ENCODE results near the gene ZSCAN10. TPM values are rescaled to one million over a fixed set of nuclear protein-coding genes. Genes with fewer than 3 reads are reported as not detected.

The ZSCAN10 gene
- total and polyA plus RNA-seq, 2 of the 13 experiments (the other 11 are each of a cell fraction or from before 2014, with no cell fraction given): not detected

GRCh38 chr16:3106205-3106928 is 7.3 kb upstream of the ZSCAN10 start (continued):
- TF ChIP-seq SKIL (CRISPR knock-in tag; IDR thresholded peaks at IDR 0.05; ENCODE audit: borderline replicate concordance) (no peak), YEATS2 (CRISPR knock-in tag; IDR thresholded peaks at IDR 0.05; ENCODE audit: borderline replicate concordance) (peak; percentile 88), NFIC (IDR thresholded peaks at IDR 0.05; ENCODE audit: low read length) (no peak), ZNF282 (IDR thresholded peaks at IDR 0.05; ENCODE audit: partially characterized antibody) (no peak), MAFF (IDR thresholded peaks at IDR 0.05; ENCODE audit: low read depth, low read length) (no peak), SMARCC2 (IDR thresholded peaks at IDR 0.05) (no peak), BORCS8-MEF2B (CRISPR knock-in tag; IDR thresholded peaks at IDR 0.05) (peak; percentile 69), USF2 (IDR thresholded peaks at IDR 0.05; ENCODE audit: low read depth, low read length) (no peak), USF2 (CRISPR knock-in tag; IDR thresholded peaks at IDR 0.05; ENCODE audit: borderline replicate concordance) (no peak), SAP130 (CRISPR knock-in tag; IDR thresholded peaks at IDR 0.05; ENCODE audit: low read depth) (peak; percentile 96), ZNF720 (CRISPR knock-in tag; IDR thresholded peaks at IDR 0.05) (no peak), DR1 (CRISPR knock-in tag; IDR thresholded peaks at IDR 0.05) (peak; percentile 51; the same call in 1 of the 2 replicates), TOPORS (CRISPR knock-in tag; IDR thresholded peaks at IDR 0.05) (0 out of 2 replicates have a peak, but pooled peaks have one; percentile 70), ELF4 (CRISPR knock-in tag; IDR thresholded peaks at IDR 0.05; ENCODE audit: borderline replicate concordance) (no peak), JDP2 (CRISPR knock-in tag; IDR thresholded peaks at IDR 0.05; ENCODE audit: borderline replicate concordance) (no peak), ETV6 (CRISPR knock-in tag; conservative IDR thresholded peaks at IDR 0.05) (peak; percentile 75; the same call in 1 of the 2 replicates), ZNF878 (CRISPR knock-in tag; IDR thresholded peaks at IDR 0.05) (no peak), RFX3 (CRISPR knock-in tag; IDR thresholded peaks at IDR 0.05) (peak; percentile 75)
- TF ChIP-seq, protein P1, sequence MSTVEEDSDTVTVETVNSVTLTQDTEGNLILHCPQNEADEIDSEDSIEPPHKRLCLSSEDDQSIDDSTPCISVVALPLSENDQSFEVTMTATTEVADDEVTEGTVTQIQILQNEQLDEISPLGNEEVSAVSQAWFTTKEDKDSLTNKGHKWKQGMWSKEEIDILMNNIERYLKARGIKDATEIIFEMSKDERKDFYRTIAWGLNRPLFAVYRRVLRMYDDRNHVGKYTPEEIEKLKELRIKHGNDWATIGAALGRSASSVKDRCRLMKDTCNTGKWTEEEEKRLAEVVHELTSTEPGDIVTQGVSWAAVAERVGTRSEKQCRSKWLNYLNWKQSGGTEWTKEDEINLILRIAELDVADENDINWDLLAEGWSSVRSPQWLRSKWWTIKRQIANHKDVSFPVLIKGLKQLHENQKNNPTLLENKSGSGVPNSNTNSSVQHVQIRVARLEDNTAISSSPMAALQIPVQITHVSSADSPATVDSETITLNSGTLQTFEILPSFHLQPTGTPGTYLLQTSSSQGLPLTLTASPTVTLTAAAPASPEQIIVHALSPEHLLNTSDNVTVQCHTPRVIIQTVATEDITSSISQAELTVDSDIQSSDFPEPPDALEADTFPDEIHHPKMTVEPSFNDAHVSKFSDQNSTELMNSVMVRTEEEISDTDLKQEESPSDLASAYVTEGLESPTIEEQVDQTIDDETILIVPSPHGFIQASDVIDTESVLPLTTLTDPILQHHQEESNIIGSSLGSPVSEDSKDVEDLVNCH (CRISPR knock-in tag; IDR thresholded peaks at IDR 0.05): no peak
- TF ChIP-seq, protein P2, sequence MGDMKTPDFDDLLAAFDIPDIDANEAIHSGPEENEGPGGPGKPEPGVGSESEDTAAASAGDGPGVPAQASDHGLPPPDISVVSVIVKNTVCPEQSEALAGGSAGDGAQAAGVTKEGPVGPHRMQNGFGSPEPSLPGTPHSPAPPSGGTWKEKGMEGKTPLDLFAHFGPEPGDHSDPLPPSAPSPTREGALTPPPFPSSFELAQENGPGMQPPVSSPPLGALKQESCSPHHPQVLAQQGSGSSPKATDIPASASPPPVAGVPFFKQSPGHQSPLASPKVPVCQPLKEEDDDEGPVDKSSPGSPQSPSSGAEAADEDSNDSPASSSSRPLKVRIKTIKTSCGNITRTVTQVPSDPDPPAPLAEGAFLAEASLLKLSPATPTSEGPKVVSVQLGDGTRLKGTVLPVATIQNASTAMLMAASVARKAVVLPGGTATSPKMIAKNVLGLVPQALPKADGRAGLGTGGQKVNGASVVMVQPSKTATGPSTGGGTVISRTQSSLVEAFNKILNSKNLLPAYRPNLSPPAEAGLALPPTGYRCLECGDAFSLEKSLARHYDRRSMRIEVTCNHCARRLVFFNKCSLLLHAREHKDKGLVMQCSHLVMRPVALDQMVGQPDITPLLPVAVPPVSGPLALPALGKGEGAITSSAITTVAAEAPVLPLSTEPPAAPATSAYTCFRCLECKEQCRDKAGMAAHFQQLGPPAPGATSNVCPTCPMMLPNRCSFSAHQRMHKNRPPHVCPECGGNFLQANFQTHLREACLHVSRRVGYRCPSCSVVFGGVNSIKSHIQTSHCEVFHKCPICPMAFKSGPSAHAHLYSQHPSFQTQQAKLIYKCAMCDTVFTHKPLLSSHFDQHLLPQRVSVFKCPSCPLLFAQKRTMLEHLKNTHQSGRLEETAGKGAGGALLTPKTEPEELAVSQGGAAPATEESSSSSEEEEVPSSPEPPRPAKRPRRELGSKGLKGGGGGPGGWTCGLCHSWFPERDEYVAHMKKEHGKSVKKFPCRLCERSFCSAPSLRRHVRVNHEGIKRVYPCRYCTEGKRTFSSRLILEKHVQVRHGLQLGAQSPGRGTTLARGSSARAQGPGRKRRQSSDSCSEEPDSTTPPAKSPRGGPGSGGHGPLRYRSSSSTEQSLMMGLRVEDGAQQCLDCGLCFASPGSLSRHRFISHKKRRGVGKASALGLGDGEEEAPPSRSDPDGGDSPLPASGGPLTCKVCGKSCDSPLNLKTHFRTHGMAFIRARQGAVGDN (CRISPR knock-in tag; IDR thresholded peaks at IDR 0.05): peak; percentile 87
